ENCODE data around the gene TUBB2B. TPM values are rescaled to one million over a fixed set of nuclear protein-coding genes. Genes with fewer than 3 reads are reported as not detected.

Gene TUBB2B
- total RNA-seq, 1 donor from 2014 or later: 287 TPM

GRCh38 chr6:3196770-3197169, 30.7 kb downstream of the TUBB2B start:
- Histone ChIP-seq H3K4me3 (ENCODE audit: low read depth, low read length) (no peak overlapping the region), H3K36me3 (ENCODE audit: control insufficient read depth, insufficient read depth, low read length) (no peaks in the 10 kb centered on the region), H3K27me3 (ENCODE audit: control insufficient read depth, insufficient read depth, low read length) (no peaks in the 10 kb centered on the region)
- no peak for TF ChIP-seq CTCF (IDR thresholded peaks at IDR 0.05; ENCODE audit: insufficient read depth, low read length, poor library complexity, severe bottlenecking)
- DNase-seq (ENCODE audit: low read depth): no peak

- no peaks in the 10 kb centered on the region for H3K27me3 ChIP-seq (ENCODE audit: control insufficient read depth, insufficient read depth, low read length)
- H3K4me3 ChIP-seq (ENCODE audit: low read depth, low read length): no peak overlapping the region
- no peak for DNase-seq (ENCODE audit: low read depth)
Observed at GRCh38 chr6:3195695-3196497, 31.6 kb downstream of the TUBB2B start.

GRCh38 chr6:3195420-3195694, 32.1 kb downstream of the TUBB2B start:
- no peak for DNase-seq (ENCODE audit: low read depth)
- no peak for TF ChIP-seq CTCF (IDR thresholded peaks at IDR 0.05; ENCODE audit: insufficient read depth, low read length, poor library complexity, severe bottlenecking)
- Histone ChIP-seq H3K36me3 (ENCODE audit: control insufficient read depth, insufficient read depth, low read length) (no peaks in the 10 kb centered on the region), H3K4me3 (ENCODE audit: low read depth, low read length) (no peak overlapping the region), H3K27me3 (ENCODE audit: control insufficient read depth, insufficient read depth, low read length) (no peaks in the 10 kb centered on the region)

More at GRCh38 chr6:3195695-3196497, 31.6 kb downstream of the TUBB2B start:
- TF ChIP-seq CTCF (IDR thresholded peaks at IDR 0.05; ENCODE audit: insufficient read depth, low read length, poor library complexity, severe bottlenecking): no peak
- H3K36me3 ChIP-seq (ENCODE audit: control insufficient read depth, insufficient read depth, low read length): no peaks in the 10 kb centered on the region

- Histone ChIP-seq H3K36me3 (ENCODE audit: control insufficient read depth, insufficient read depth, low read length) (no peaks in the 10 kb centered on the region), H3K4me3 (ENCODE audit: low read depth, low read length) (no peak overlapping the region), H3K27me3 (ENCODE audit: control insufficient read depth, insufficient read depth, low read length) (no peaks in the 10 kb centered on the region)
- no peak for DNase-seq (ENCODE audit: low read depth)
- no peak for TF ChIP-seq CTCF (IDR thresholded peaks at IDR 0.05; ENCODE audit: insufficient read depth, low read length, poor library complexity, severe bottlenecking)
Observed at GRCh38 chr6:3194535-3195419, 32.7 kb downstream of the TUBB2B start.

DNA sequence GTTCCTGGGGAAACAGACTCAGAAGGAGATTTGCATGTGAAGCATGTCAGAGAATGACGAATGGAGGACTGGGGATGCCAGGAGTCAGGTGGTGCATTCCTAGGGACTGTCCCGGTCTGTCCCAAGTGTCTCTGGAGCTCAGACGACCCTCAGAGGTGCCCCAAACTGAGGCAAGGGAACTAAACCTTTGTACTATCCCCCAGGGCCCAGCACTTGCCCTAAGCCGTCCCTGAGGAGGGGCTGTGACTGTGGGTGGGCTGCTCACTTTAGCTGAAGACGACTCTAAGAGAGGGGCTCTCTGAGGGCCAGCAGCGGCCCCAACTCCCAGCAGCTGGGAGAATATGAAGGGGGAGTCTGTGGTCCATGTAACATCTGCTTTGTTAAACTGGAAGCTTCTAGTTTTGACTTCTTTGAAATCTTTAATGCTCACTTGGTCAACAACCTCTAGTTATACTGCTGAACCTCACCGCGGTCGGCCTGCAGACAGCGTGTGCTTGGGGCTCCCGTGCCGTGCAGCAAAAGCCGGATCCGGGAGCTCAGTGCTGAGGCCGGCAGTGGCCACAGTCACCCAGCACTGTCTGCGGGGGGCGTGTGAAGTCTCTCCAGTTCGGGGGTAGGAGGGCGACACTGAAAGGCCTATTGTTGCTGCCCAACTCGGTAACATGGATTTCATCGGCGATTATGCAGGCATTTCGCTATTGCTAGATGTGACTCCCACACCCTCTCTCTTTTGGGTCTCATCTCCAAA, 34.2 kb downstream of the TUBB2B start:
- Histone ChIP-seq H3K27me3 (ENCODE audit: control insufficient read depth, insufficient read depth, low read length) (no peaks in the 10 kb centered on the region), H3K36me3 (ENCODE audit: control insufficient read depth, insufficient read depth, low read length) (no peaks in the 10 kb centered on the region), H3K4me3 (ENCODE audit: low read depth, low read length) (no peak overlapping the region)
- DNase-seq (ENCODE audit: low read depth): no peak
- TF ChIP-seq CTCF (IDR thresholded peaks at IDR 0.05; ENCODE audit: insufficient read depth, low read length, poor library complexity, severe bottlenecking): no peak

Measured in kidney epithelial cell (primary cell).